Right atrium auricular region (tissue), 2 donors: ENCODE data around the gene TMEM178B. TPM values are rescaled to one million over a fixed set of nuclear protein-coding genes. Genes with fewer than 3 reads are reported as not detected.
A peak's percentile ranks its signal among the peaks of the same experiment; 100 is the strongest.

ENCODE experiments used
- DNase-seq: peaks from one replicate; pipeline ENCODE4 v3.0.0-alpha.2; 2019; ENCODE audit warnings: low spot score
- H3K27ac ChIP-seq, 2 donors: fragments of 200-600 bp; sonication (generic); 1 replicate in 1 of 2; 2 replicates in 1 of 2; pipeline ENCODE4 v1.5.1; 2016 to 2019
- H3K27me3 ChIP-seq, 2 donors: fragments of 200-600 bp; sonication (generic); one replicate each; pipeline versions ENCODE4 v1.5.1 to v1.6.0; 2017 to 2019
- H3K36me3 ChIP-seq: fragments of 200-600 bp; sonication (generic); one replicate; pipeline ENCODE4 v1.5.1; 2016
- H3K4me1 ChIP-seq, 2 donors: fragments of 200-600 bp; sonication (generic); one replicate each; pipeline versions ENCODE4 v1.5.1 to v1.6.0; 2017 to 2019
- H3K4me3 ChIP-seq, 2 donors: fragments of 200-600 bp; sonication (generic); 1 replicate in 1 of 2; 2 replicates in 1 of 2; pipeline ENCODE4 v1.5.1; 2017 to 2019; ENCODE audit warnings: mild to moderate bottlenecking in 1 of 2, moderate library complexity in 1 of 2
- H3K9me3 ChIP-seq, 2 donors: fragments of 200-600 bp; sonication (generic); one replicate each; pipeline ENCODE4 v1.5.1; 2019
- total RNA-seq, 2 donors: library from RNA; depleted of rRNA; stranded (reverse); fragments of >200 nt; gene quantifications; one replicate each; pipeline ENCODE4 v1.1.0, GENCODE V29; 2016
- TF ChIP-seq, protein P1 (sequence below), 2 donors: fragments of 200-600 bp; sonication (generic); IDR thresholded peaks; one replicate each; pipeline ENCODE4 v1.5.1; 2019; ENCODE audit warnings: antibody characterized with exemption in 2 of 2

TMEM178B gene
- total RNA-seq, 2 donors from 2014 or later, result 15.8 to 48.7 TPM

DNA sequence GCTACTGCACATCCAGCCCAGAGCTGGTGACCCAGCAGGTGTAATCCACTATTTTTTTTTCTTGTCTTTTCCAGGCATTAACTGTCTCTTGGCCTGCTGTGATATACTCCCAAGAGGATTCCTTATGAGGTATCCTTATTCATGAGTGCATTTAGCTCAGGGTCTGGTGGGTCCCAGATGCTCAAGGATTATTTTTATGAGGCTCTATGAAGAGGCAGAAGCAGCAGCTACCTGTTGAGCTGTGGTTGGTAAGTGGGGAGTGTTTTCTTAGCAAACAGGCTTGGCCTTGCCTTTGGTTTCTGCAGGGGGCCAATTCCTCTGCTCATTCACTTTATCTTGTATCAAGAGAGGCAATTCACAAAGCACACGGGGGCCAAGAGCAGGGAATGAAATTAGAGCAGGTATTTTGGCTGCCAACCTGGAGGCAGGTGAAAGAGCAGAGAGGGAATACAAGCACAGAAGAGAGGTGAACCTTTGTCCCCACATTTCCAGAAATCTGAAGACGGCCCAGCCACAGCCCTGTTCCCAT, 221.6 kb downstream of the TMEM178B start:
- DNase-seq, result no peak
- no peak overlapping the region for H3K4me3 ChIP-seq
- no peak overlapping the region for H3K27ac ChIP-seq
- TF ChIP-seq, protein P1, sequence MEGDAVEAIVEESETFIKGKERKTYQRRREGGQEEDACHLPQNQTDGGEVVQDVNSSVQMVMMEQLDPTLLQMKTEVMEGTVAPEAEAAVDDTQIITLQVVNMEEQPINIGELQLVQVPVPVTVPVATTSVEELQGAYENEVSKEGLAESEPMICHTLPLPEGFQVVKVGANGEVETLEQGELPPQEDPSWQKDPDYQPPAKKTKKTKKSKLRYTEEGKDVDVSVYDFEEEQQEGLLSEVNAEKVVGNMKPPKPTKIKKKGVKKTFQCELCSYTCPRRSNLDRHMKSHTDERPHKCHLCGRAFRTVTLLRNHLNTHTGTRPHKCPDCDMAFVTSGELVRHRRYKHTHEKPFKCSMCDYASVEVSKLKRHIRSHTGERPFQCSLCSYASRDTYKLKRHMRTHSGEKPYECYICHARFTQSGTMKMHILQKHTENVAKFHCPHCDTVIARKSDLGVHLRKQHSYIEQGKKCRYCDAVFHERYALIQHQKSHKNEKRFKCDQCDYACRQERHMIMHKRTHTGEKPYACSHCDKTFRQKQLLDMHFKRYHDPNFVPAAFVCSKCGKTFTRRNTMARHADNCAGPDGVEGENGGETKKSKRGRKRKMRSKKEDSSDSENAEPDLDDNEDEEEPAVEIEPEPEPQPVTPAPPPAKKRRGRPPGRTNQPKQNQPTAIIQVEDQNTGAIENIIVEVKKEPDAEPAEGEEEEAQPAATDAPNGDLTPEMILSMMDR (IDR thresholded peaks at IDR 0.05), result no peak
- no peaks in the 10 kb centered on the region for H3K9me3 ChIP-seq
- no peaks in the 10 kb centered on the region for H3K36me3 ChIP-seq
- H3K27me3 ChIP-seq, result no peaks in the 10 kb centered on the region
- peaks cover 0 to 22% of the 10 kb centered on the region in 2 donors for H3K4me1 ChIP-seq

DNA sequence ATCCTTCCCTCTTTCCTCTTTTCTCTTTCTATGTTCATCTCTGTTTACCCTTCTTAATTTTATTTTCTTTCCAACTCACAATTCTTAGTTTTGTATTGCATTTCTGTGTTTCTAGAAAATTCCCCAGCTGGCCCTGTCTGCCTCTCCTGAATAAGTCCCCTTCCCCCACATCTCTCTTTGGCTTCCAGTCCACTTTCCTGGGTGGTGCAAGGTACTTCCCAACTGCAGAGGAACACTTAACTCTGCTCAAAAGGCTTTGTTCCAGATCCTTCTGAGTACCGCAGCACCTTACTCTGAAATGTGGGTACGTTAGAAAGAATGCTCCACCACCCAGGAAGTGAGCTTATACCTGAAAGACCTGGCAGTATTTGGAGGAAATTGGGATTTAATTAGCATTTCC, 227.0 kb downstream of the TMEM178B start:
- Histone ChIP-seq H3K4me1 (peaks cover 0 to 26% of the 10 kb centered on the region in 2 donors), H3K27ac (peak overlapping the region; percentile 68 to 85), H3K9me3 (no peaks in the 10 kb centered on the region), H3K36me3 (no peaks in the 10 kb centered on the region), H3K4me3 (no peak overlapping the region), H3K27me3 (no peaks in the 10 kb centered on the region)
- TF ChIP-seq, protein P1 (IDR thresholded peaks at IDR 0.05), result no peak
- DNase-seq, result no peak

DNA sequence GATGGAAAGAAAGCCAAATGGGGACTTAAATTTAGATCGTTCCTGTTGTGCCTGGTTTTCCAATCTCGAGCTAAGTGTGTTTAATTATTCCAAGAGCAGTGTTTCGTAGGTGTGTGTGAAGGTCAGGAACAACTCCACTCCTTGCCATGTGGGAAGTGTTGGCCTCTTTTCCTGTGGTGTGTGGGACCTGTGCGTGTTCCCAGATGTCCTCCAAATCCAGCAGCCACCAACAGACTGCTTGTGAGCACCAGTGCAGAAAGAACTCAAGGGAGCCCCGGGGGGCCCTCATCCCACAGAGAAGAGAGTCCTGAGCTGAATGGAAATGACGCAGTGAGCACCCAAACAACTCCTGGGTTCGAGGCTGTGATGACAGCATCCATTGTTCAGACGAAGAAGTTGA, 227.7 kb downstream of the TMEM178B start:
- Histone ChIP-seq H3K27me3 (no peaks in the 10 kb centered on the region), H3K9me3 (no peaks in the 10 kb centered on the region), H3K4me3 (peak overlapping the region; percentile 14 to 30), H3K36me3 (no peaks in the 10 kb centered on the region), H3K27ac (peak overlapping the region; percentile 68 to 85), H3K4me1 (peaks cover 0 to 26% of the 10 kb centered on the region in 2 donors)
- TF ChIP-seq, protein P1 (IDR thresholded peaks at IDR 0.05), result no peak
- DNase-seq, result no peak

- H3K36me3 ChIP-seq, result no peaks in the 10 kb centered on the region
- no peak for DNase-seq
- no peaks in the 10 kb centered on the region for H3K9me3 ChIP-seq
- peak overlapping the region in 1 of 2 donors; percentile 30 for H3K4me3 ChIP-seq
- no peaks in the 10 kb centered on the region for H3K27me3 ChIP-seq
- peaks cover 0 to 26% of the 10 kb centered on the region in 2 donors for H3K4me1 ChIP-seq
- TF ChIP-seq, protein P1 (IDR thresholded peaks at IDR 0.05), result no peak
- peak overlapping the region; percentile 68 to 85 for H3K27ac ChIP-seq
Measured at GRCh38 chr7:141302617-141303016, 228.8 kb downstream of the TMEM178B start.

DNA sequence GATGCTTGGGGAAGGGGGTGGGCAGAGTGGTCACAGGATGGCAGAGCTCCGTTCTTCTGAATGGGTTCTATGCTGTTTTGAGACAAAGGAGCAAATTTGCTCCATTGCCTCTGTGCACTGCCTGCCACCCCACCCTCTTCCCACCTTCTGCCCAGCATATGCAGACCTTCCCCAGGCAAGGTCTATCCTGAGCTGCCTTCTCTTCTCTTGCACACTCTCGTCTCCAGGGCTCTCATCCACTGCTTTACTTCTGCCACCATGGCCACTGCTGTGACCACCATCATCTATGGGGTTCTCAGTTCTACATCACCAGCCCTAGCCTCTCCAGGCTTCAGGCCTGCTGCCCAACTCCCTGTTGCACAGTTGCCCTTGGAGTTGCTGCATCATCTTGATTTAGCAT, 230.4 kb downstream of the TMEM178B start:
- Histone ChIP-seq H3K4me1 (peaks cover 0 to 26% of the 10 kb centered on the region in 2 donors), H3K4me3 (no peak overlapping the region), H3K27me3 (no peaks in the 10 kb centered on the region), H3K36me3 (no peaks in the 10 kb centered on the region), H3K27ac (peak overlapping the region; percentile 68 to 85), H3K9me3 (no peaks in the 10 kb centered on the region)
- no peak for DNase-seq
- TF ChIP-seq, protein P1 (IDR thresholded peaks at IDR 0.05), result no peak

- Histone ChIP-seq H3K4me3 (no peak overlapping the region), H3K27ac (peak overlapping the region; percentile 68 to 85), H3K9me3 (no peaks in the 10 kb centered on the region), H3K27me3 (no peaks in the 10 kb centered on the region), H3K4me1 (peaks cover 0 to 23% of the 10 kb centered on the region in 2 donors), H3K36me3 (no peaks in the 10 kb centered on the region)
- TF ChIP-seq, protein P1 (IDR thresholded peaks at IDR 0.05), result no peak
- no peak for DNase-seq
Measured at GRCh38 chr7:141306081-141306480, 232.2 kb downstream of the TMEM178B start.
